Caco-2 (cell line): Measurements from ENCODE around the gene SF3A2. TPM values are rescaled to one million over a fixed set of nuclear protein-coding genes. Genes with fewer than 3 reads are reported as not detected.

Experiments used
- BruUV-seq: library from RNA; stranded (reverse); fragments of 400-500 nt; replicated peaks from 2 replicates; lab custom pipeline; 2021; lab: Mats Ljungman, UMichigan
- CTCF ChIA-PET: fragments of 300-600 bp; sonication (Branson Sonifier 250); formaldehyde crosslinking; loops from one replicate; lab custom pipeline; 2022; ENCODE audit warnings: antibody characterized with exemption; lab: Charles Lee
- POLR2A ChIA-PET: fragments of 300-600 bp; sonication (Branson Sonifier 250); formaldehyde crosslinking; loops from one replicate; lab custom pipeline; 2022; ENCODE audit warnings: antibody characterized with exemption; lab: Charles Lee
- DNase-seq, 2 experiments: peaks; one replicate each; pipeline versions ENCODE4 v3.0.0 to v3.0.0-alpha.2; 2020 to 2022
- H3K27me3 ChIP-seq: replicated peaks from 2 replicates; pipeline ENCODE4 v1.6.0; 2011; ENCODE audit warnings: low read length; ENCODE audit not compliant: control insufficient read depth, insufficient read depth
- H3K36me3 ChIP-seq: 2 replicates; pipeline ENCODE4 v1.5.1; 2011; ENCODE audit warnings: low read length; ENCODE audit not compliant: control insufficient read depth, insufficient read depth
- H3K4me1 ChIP-seq: fragments of 250-450 bp; sonication (Bioruptor Pico); 2 replicates; pipeline ENCODE4 v1.5.1; 2020; ENCODE audit warnings: mild to moderate bottlenecking
- H3K4me3 ChIP-seq: 2 replicates; pipeline ENCODE4 v1.5.1; 2011; ENCODE audit warnings: low read depth, mild to moderate bottlenecking, control low read depth, low read length
- H3K9me3 ChIP-seq: fragments of 250-450 bp; sonication (Bioruptor Pico); 2 replicates; pipeline ENCODE4 v1.5.1; 2020; ENCODE audit warnings: mild to moderate bottlenecking, moderate library complexity
- H3K27ac Mint-ChIP-seq: one replicate; pipeline ENCODE4 v1.8.0; 2022; ENCODE audit warnings: mixed read lengths; ENCODE audit not compliant: unreplicated experiment
- H3K27me3 Mint-ChIP-seq: one replicate; pipeline ENCODE4 v1.8.0; 2022; ENCODE audit warnings: mixed read lengths; ENCODE audit not compliant: insufficient read depth, unreplicated experiment
- H3K36me3 Mint-ChIP-seq: one replicate; pipeline ENCODE4 v1.8.0; 2022; ENCODE audit warnings: mild to moderate bottlenecking, mixed read lengths; ENCODE audit not compliant: insufficient read depth, unreplicated experiment
- H3K4me1 Mint-ChIP-seq: one replicate; pipeline ENCODE4 v1.8.0; 2022; ENCODE audit warnings: low read depth, mixed read lengths; ENCODE audit not compliant: unreplicated experiment
- H3K4me3 Mint-ChIP-seq: one replicate; pipeline ENCODE4 v1.8.0; 2022; ENCODE audit warnings: mild to moderate bottlenecking, moderate library complexity, mixed read lengths; ENCODE audit not compliant: unreplicated experiment
- H3K9me3 Mint-ChIP-seq: one replicate; pipeline ENCODE4 v1.8.0; 2022; ENCODE audit warnings: mixed read lengths; ENCODE audit not compliant: unreplicated experiment
- CTCF ChIP-seq, 2 experiments: fragments of 200-600 bp in 1 of 2; IDR thresholded peaks; 1 replicate in 1 of 2; 2 replicates in 1 of 2; pipeline versions ENCODE4 v1.5.1 to v1.8.0; 2011 to 2022; ENCODE audit warnings: antibody characterized with exemption in 1 of 2, control low read depth in 1 of 2, inconsistent platforms in 1 of 2, low read depth in 1 of 2, low read length in 1 of 2, mild to moderate bottlenecking in 1 of 2, moderate library complexity in 1 of 2; ENCODE audit not compliant: insufficient read depth in 1 of 2, severe bottlenecking in 1 of 2, unreplicated experiment in 1 of 2
- intact Hi-C: fragments of 100-400 bp; cut with micrococcal nuclease; formaldehyde crosslinking; loops from one replicate; pipeline ENCODE4 v1.10.0; 2022; ENCODE audit not compliant: unreplicated experiment
- total RNA-seq: library from RNA; stranded (reverse); gene quantifications from 2 replicates; pipeline ENCODE4 v1.2.3, GENCODE V29; 2022

SF3A2 gene
- total RNA-seq, 1 experiment from 2014 or later, result 129 TPM

- peaks cover 7% of the 10 kb centered on the region for H3K4me1 ChIP-seq
- Mint-ChIP-seq H3K4me3 (no peak overlapping the region), H3K27ac (no peak overlapping the region), H3K36me3 (peaks cover 86% of the 10 kb centered on the region), H3K9me3 (no peaks in the 10 kb centered on the region), H3K27me3 (no peaks in the 10 kb centered on the region), H3K4me1 (peaks cover 6% of the 10 kb centered on the region)
- no peaks in the 10 kb centered on the region for H3K27me3 ChIP-seq
- H3K9me3 ChIP-seq, result no peaks in the 10 kb centered on the region
- intact Hi-C loops, result no loop called here
- DNase-seq, result no peak
- no peak for TF ChIP-seq CTCF (IDR thresholded peaks at IDR 0.05; ENCODE audit: insufficient read depth in 1 of 2, low read depth in 1 of 2, low read length in 1 of 2, severe bottlenecking in 1 of 2, unreplicated experiment in 1 of 2)
- CTCF ChIA-PET, result no interaction called here
- POLR2A ChIA-PET, result no interaction called here
- no peak overlapping the region for H3K4me3 ChIP-seq
- H3K36me3 ChIP-seq, result peaks cover 2% of the 10 kb centered on the region
- no TSS peak for BruUV-seq
Measured at GRCh38 chr19:2246801-2247361, 10.3 kb downstream of the SF3A2 start.

GRCh38 chr19:2247433-2248101 is 10.9 kb downstream of the SF3A2 start:
- ChIA-PET CTCF (no interaction called here), POLR2A (no interaction called here)
- intact Hi-C loops, result no loop called here

More at GRCh38 chr19:2247433-2248101, 10.9 kb downstream of the SF3A2 start:
- no peaks in the 10 kb centered on the region for H3K27me3 ChIP-seq
- no peak for TF ChIP-seq CTCF (IDR thresholded peaks at IDR 0.05; ENCODE audit: insufficient read depth in 1 of 2, low read depth in 1 of 2, low read length in 1 of 2, severe bottlenecking in 1 of 2, unreplicated experiment in 1 of 2)
- peaks cover 82% of the 10 kb centered on the region for H3K36me3 Mint-ChIP-seq
- H3K4me1 Mint-ChIP-seq, result peaks cover 2% of the 10 kb centered on the region
- DNase-seq, result no peak
- no peak overlapping the region for H3K27ac Mint-ChIP-seq
- H3K4me3 ChIP-seq, result no peak overlapping the region
- no TSS peak for BruUV-seq
- H3K36me3 ChIP-seq, result peaks cover 2% of the 10 kb centered on the region
- H3K4me1 ChIP-seq, result no peaks in the 10 kb centered on the region
- no peaks in the 10 kb centered on the region for H3K9me3 ChIP-seq
- no peaks in the 10 kb centered on the region for H3K9me3 Mint-ChIP-seq
- H3K4me3 Mint-ChIP-seq, result no peak overlapping the region
- no peaks in the 10 kb centered on the region for H3K27me3 Mint-ChIP-seq
